ENCODE results near the gene NAA50. TPM values are rescaled to one million over a fixed set of nuclear protein-coding genes. Genes with fewer than 3 reads are reported as not detected.
A peak's percentile ranks its signal among the peaks of the same experiment; 100 is the strongest.

Gene NAA50
- total and polyA plus RNA-seq, 5 donors from 2014 or later = 70.2 to 85.0 (median 79.3) TPM

DNA sequence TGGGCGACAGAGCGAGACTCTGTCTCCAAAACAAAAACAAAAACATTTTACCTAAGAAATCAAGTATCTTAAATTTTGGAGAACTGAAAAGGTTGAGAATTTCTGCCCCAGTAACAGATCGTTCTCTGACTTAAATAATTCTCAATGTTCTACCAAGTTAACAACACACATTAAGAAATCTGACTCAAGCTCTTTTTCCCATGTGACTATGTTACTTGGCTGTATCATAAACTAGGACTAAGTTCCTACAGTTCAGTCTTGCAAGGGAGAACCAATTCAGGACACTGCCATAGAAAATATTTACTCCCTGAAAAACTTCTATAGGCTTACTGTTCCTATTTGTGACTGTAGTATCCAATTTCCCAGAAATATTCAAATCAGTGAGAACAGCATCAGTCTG, 28.7 kb downstream of the NAA50 start:
- no peak for DNase-seq
- no peaks in the 10 kb centered on the region for H3K27me3 ChIP-seq (ENCODE audit: control insufficient read depth, insufficient read depth, low read length)
- H3K36me3 ChIP-seq (ENCODE audit: control insufficient read depth, insufficient read depth, low read length) = peaks cover 24% of the 10 kb centered on the region
- no peaks in the 10 kb centered on the region for H3K9me3 ChIP-seq (ENCODE audit: control insufficient read depth in 2 of 2, low read length in 2 of 2)
- no peak overlapping the region for H3K27ac ChIP-seq (ENCODE audit: insufficient read depth, low read length, poor library complexity, severe bottlenecking)
- Mint-ChIP-seq H3K9me3 (no peaks in the 10 kb centered on the region), H3K27me3 (peaks cover 3% of the 10 kb centered on the region), H3K4me3 (no peak overlapping the region), H3K36me3 (peaks cover 19% of the 10 kb centered on the region), H3K4me1 (peaks cover 2 to 21% (median 10%) of the 10 kb centered on the region in 4 donors), H3K27ac (no peak overlapping the region)
- no peak overlapping the region for H3K4me3 ChIP-seq (ENCODE audit: low read depth, low read length)
- H3K4me1 ChIP-seq (ENCODE audit: control insufficient read depth, insufficient read depth, low read length, poor library complexity, severe bottlenecking) = no peaks in the 10 kb centered on the region
- no peak for ATAC-seq (ENCODE audit: low read depth in 2 of 2)

- H3K36me3 Mint-ChIP-seq = peaks cover 5% of the 10 kb centered on the region
- H3K4me1 Mint-ChIP-seq = peaks cover 3 to 13% (median 8%) of the 10 kb centered on the region in 4 donors
- Histone ChIP-seq H3K27me3 (ENCODE audit: control insufficient read depth, insufficient read depth, low read length) (no peaks in the 10 kb centered on the region), H3K9me3 (ENCODE audit: control insufficient read depth in 2 of 2, low read length in 2 of 2) (no peaks in the 10 kb centered on the region), H3K27ac (ENCODE audit: insufficient read depth, low read length, poor library complexity, severe bottlenecking) (no peak overlapping the region), H3K36me3 (ENCODE audit: control insufficient read depth, insufficient read depth, low read length) (peaks cover 1% of the 10 kb centered on the region), H3K4me1 (ENCODE audit: control insufficient read depth, insufficient read depth, low read length, poor library complexity, severe bottlenecking) (no peaks in the 10 kb centered on the region), H3K4me3 (ENCODE audit: low read depth, low read length) (no peak overlapping the region)
- no peak for ATAC-seq (ENCODE audit: low read depth in 2 of 2)
- no peak for DNase-seq
- H3K4me3 Mint-ChIP-seq = no peak overlapping the region
- no peak overlapping the region for H3K27ac Mint-ChIP-seq
- H3K27me3 Mint-ChIP-seq = peaks cover 16% of the 10 kb centered on the region
- no peaks in the 10 kb centered on the region for H3K9me3 Mint-ChIP-seq
Observed at GRCh38 chr3:113714702-113715101, 31.3 kb downstream of the NAA50 start.

DNA sequence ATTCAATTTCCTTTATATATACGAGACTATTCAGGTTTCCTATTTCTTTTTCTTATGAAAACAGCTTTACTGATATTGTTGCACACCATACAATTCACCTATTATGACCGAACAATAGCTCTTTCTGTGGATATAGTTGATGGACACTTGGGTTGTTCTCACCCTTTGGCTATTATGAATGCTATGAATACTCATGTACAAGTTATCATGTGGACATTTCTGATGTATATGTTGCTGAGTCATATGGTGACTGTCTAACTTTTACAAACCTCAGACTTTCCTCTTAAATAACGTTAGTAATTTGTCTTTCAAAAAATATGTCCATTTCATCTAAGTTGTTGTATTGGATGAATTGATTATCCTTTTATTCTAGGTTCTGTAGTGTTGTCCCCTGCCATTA, 33.9 kb downstream of the NAA50 start:
- no peaks in the 10 kb centered on the region for H3K9me3 ChIP-seq (ENCODE audit: control insufficient read depth in 2 of 2, low read length in 2 of 2)
- H3K4me3 Mint-ChIP-seq = no peak overlapping the region
- peaks cover 33% of the 10 kb centered on the region for H3K27me3 Mint-ChIP-seq
- DNase-seq = peak in 1 of 3 donors; percentile 26
- no peak overlapping the region for H3K4me3 ChIP-seq (ENCODE audit: low read depth, low read length)
- H3K27ac Mint-ChIP-seq = no peak overlapping the region
- H3K27ac ChIP-seq (ENCODE audit: insufficient read depth, low read length, poor library complexity, severe bottlenecking) = no peak overlapping the region
- no peak for ATAC-seq (ENCODE audit: low read depth in 2 of 2)
- peaks cover 5% of the 10 kb centered on the region for H3K36me3 Mint-ChIP-seq
- peaks cover 0 to 6% (median 2%) of the 10 kb centered on the region in 4 donors for H3K4me1 Mint-ChIP-seq
- H3K4me1 ChIP-seq (ENCODE audit: control insufficient read depth, insufficient read depth, low read length, poor library complexity, severe bottlenecking) = no peaks in the 10 kb centered on the region
- peaks cover 0 to 2% (median 0%) of the 10 kb centered on the region in 7 donors for H3K9me3 Mint-ChIP-seq
- no peaks in the 10 kb centered on the region for H3K36me3 ChIP-seq (ENCODE audit: control insufficient read depth, insufficient read depth, low read length)
- no peaks in the 10 kb centered on the region for H3K27me3 ChIP-seq (ENCODE audit: control insufficient read depth, insufficient read depth, low read length)

DNA sequence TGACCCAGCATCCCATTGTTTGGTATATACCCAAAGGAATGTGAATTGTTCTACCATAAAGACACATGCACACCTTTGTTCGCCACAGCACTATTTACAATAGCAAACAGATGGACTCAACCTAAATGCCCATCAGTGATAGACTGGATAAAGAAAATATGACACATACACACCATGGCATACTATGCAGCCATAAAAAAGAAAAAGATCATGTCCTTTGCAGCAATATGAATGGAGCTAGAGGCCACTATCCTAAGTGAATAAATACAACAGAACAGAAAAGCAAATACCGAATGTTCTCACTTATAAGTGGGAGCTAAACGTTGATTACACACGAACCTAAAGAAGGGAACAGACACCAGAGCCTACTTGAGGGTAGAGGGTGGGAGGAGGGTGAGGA, 38.2 kb downstream of the NAA50 start:
- H3K9me3 ChIP-seq (ENCODE audit: control insufficient read depth in 2 of 2, low read length in 2 of 2) = no peaks in the 10 kb centered on the region
- no peaks in the 10 kb centered on the region for H3K36me3 ChIP-seq (ENCODE audit: control insufficient read depth, insufficient read depth, low read length)
- H3K27me3 ChIP-seq (ENCODE audit: control insufficient read depth, insufficient read depth, low read length) = no peaks in the 10 kb centered on the region
- no peak for ATAC-seq (ENCODE audit: low read depth in 2 of 2)
- H3K27me3 Mint-ChIP-seq = peaks cover 54% of the 10 kb centered on the region
- peaks cover 0 to 3% (median 0%) of the 10 kb centered on the region in 4 donors for H3K4me1 Mint-ChIP-seq
- H3K4me3 ChIP-seq (ENCODE audit: low read depth, low read length) = no peak overlapping the region
- H3K4me3 Mint-ChIP-seq = no peak overlapping the region
- DNase-seq = no peak
- H3K4me1 ChIP-seq (ENCODE audit: control insufficient read depth, insufficient read depth, low read length, poor library complexity, severe bottlenecking) = no peaks in the 10 kb centered on the region
- no peak overlapping the region for H3K27ac ChIP-seq (ENCODE audit: insufficient read depth, low read length, poor library complexity, severe bottlenecking)
- H3K9me3 Mint-ChIP-seq = peaks cover 0 to 2% (median 0%) of the 10 kb centered on the region in 7 donors
- no peak overlapping the region for H3K27ac Mint-ChIP-seq
- H3K36me3 Mint-ChIP-seq = no peaks in the 10 kb centered on the region

DNA sequence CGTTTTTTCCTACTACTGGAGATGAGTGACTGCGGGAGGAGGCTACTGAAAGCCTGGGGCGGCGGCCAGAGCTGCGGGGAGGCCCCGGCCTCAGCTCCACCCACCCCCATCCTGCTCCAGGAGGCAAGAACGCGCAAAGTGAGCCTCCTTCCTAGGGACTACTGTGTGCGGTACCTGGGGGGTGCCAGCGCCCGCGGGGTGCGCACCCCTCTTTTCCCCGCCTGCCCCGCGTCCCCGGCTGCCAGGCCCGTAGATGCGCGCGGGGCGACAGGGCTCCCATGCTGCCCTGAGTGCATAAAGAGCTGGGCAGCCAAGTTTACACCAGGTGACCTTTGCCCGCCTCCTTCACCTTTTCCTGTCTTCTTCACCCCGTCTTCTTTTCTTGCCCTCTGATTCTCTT, 47.1 kb downstream of the NAA50 start:
- H3K4me3 ChIP-seq (ENCODE audit: low read depth, low read length) = peak overlapping the region; percentile 99
- DNase-seq (peak in 1 of 3 donors; percentile 17), ATAC-seq (ENCODE audit: low read depth in 2 of 2) (no peak)
- Mint-ChIP-seq H3K36me3 (no peaks in the 10 kb centered on the region), H3K4me3 (peak overlapping the region in 2 of 4 donors; percentile 78 to 86), H3K27me3 (no peaks in the 10 kb centered on the region), H3K9me3 (no peaks in the 10 kb centered on the region), H3K4me1 (peaks cover 8 to 22% (median 14%) of the 10 kb centered on the region in 4 donors), H3K27ac (peak overlapping the region in 2 of 3 donors; percentile 46 to 92)
- peaks cover 31% of the 10 kb centered on the region for H3K4me1 ChIP-seq (ENCODE audit: control insufficient read depth, insufficient read depth, low read length, poor library complexity, severe bottlenecking)
- no peaks in the 10 kb centered on the region for H3K36me3 ChIP-seq (ENCODE audit: control insufficient read depth, insufficient read depth, low read length)
- no peaks in the 10 kb centered on the region for H3K9me3 ChIP-seq (ENCODE audit: control insufficient read depth in 2 of 2, low read length in 2 of 2)
- H3K27me3 ChIP-seq (ENCODE audit: control insufficient read depth, insufficient read depth, low read length) = no peaks in the 10 kb centered on the region
- H3K27ac ChIP-seq (ENCODE audit: insufficient read depth, low read length, poor library complexity, severe bottlenecking) = no peak overlapping the region

DNA sequence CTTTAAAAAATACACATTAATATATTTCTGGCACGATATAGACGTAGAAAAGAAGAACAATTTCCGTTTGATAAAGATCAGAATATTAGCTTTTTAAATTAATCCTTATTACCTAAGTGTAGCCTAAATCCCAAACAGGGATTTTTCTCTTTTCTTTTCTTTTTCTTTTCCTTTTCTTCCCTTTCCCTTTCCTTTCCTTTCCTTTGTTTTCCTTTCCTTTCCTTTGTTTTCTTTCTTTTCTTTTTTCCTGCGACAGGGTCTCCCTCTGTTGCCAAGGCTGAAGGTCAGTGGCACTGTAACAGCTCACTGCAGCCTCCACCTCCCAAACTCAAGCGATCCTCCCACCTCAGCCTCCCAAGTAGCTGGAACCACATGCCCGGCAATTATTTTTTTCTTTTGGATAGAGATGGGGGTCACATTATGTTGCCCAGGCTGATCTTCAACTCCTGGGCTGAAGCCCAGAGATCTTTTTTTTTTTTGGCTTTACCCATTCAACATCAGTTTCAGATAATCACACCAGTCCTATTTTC, 47.8 kb downstream of the NAA50 start:
- Mint-ChIP-seq H3K36me3 (no peaks in the 10 kb centered on the region), H3K27me3 (no peaks in the 10 kb centered on the region), H3K4me1 (peaks cover 11 to 29% (median 21%) of the 10 kb centered on the region in 4 donors), H3K9me3 (no peaks in the 10 kb centered on the region), H3K4me3 (peak overlapping the region in 1 of 4 donors; percentile 78), H3K27ac (peak overlapping the region in 1 of 3 donors; percentile 92)
- ATAC-seq (ENCODE audit: low read depth in 2 of 2) (no peak), DNase-seq (no peak)
- Histone ChIP-seq H3K27me3 (ENCODE audit: control insufficient read depth, insufficient read depth, low read length) (no peaks in the 10 kb centered on the region), H3K27ac (ENCODE audit: insufficient read depth, low read length, poor library complexity, severe bottlenecking) (peak overlapping the region; percentile 97), H3K36me3 (ENCODE audit: control insufficient read depth, insufficient read depth, low read length) (no peaks in the 10 kb centered on the region), H3K4me1 (ENCODE audit: control insufficient read depth, insufficient read depth, low read length, poor library complexity, severe bottlenecking) (peaks cover 31% of the 10 kb centered on the region), H3K9me3 (ENCODE audit: control insufficient read depth in 2 of 2, low read length in 2 of 2) (no peaks in the 10 kb centered on the region), H3K4me3 (ENCODE audit: low read depth, low read length) (peak overlapping the region; percentile 99)

DNA sequence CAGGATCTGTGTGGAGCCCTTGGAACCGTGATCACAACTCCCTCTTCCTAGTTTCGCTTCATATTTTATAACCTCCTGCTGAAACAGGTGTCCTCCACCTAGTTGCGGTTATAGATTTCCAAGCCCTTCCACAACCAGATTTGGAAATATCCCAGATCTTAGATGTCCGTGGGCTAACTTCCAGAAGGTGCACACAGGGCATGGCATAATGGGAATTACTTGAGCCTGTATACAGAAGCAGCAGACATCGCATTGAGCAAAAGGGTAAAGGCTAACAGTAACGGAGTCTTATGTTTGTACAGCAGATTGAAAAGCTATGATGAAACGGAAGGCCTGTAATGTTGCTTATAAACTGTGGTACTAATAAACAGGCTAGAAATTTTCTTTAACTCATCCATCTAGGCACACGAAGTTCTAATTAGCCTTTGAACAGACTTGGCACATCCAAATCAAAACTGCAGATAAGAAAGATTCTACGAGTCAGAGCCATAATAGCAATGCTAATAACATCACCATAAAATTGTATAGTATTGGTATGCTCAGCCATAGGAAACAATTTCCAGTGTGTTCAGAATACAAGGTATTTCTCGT, 48.5 kb downstream of the NAA50 start:
- Histone ChIP-seq H3K4me3 (ENCODE audit: low read depth, low read length) (peak overlapping the region; percentile 99), H3K36me3 (ENCODE audit: control insufficient read depth, insufficient read depth, low read length) (no peaks in the 10 kb centered on the region), H3K27me3 (ENCODE audit: control insufficient read depth, insufficient read depth, low read length) (no peaks in the 10 kb centered on the region), H3K27ac (ENCODE audit: insufficient read depth, low read length, poor library complexity, severe bottlenecking) (peak overlapping the region; percentile 97), H3K4me1 (ENCODE audit: control insufficient read depth, insufficient read depth, low read length, poor library complexity, severe bottlenecking) (peaks cover 31% of the 10 kb centered on the region), H3K9me3 (ENCODE audit: control insufficient read depth in 2 of 2, low read length in 2 of 2) (no peaks in the 10 kb centered on the region)
- Mint-ChIP-seq H3K36me3 (no peaks in the 10 kb centered on the region), H3K27me3 (no peaks in the 10 kb centered on the region), H3K4me3 (no peak overlapping the region), H3K9me3 (no peaks in the 10 kb centered on the region), H3K27ac (no peak overlapping the region), H3K4me1 (peaks cover 13 to 34% (median 24%) of the 10 kb centered on the region in 4 donors)
- DNase-seq (peak in 1 of 3 donors; percentile 47), ATAC-seq (ENCODE audit: low read depth in 2 of 2) (no peak)

Measured in CD4-positive, CD25-positive, alpha-beta regulatory T cell (primary cell).